Heart right ventricle (tissue), 16 donors: ENCODE data around the gene MID1. TPM values are rescaled to one million over a fixed set of nuclear protein-coding genes. Genes with fewer than 3 reads are reported as not detected.

Experiments
- ATAC-seq, 8 donors: fragments of 200-7000 bp; cut with Tn5 transposase; one replicate each; pipeline ENCODE4 v1.9.1; 2020; ENCODE audit warnings: mild to moderate bottlenecking in 8 of 8, moderate library complexity in 8 of 8, moderate number of reproducible peaks in 1 of 8
- DNase-seq, 2 donors: peaks; one replicate each; pipeline ENCODE4 v3.0.0-alpha.2; 2020
- H3K27ac ChIP-seq, 10 donors: fragments of 200-600 bp; sonication (generic) in 2 of 10; one replicate each; pipeline versions ENCODE4 v1.5.0 to v1.8.0; 2020 to 2022; ENCODE audit warnings: mild to moderate bottlenecking in 3 of 10
- H3K27me3 ChIP-seq, 7 donors: fragments of 200-600 bp; one replicate each; pipeline ENCODE4 v1.8.0; 2021 to 2022; ENCODE audit warnings: mild to moderate bottlenecking in 2 of 7
- H3K36me3 ChIP-seq, 9 donors: fragments of 200-600 bp; sonication (generic) in 1 of 9; one replicate each; pipeline versions ENCODE4 v1.5.0 to v1.8.0; 2020 to 2022; ENCODE audit warnings: mild to moderate bottlenecking in 2 of 9
- H3K4me1 ChIP-seq, 9 donors: fragments of 200-600 bp; sonication (generic) in 1 of 9; one replicate each; pipeline versions ENCODE4 v1.5.0 to v1.8.0; 2020 to 2022; ENCODE audit warnings: mild to moderate bottlenecking in 4 of 9
- H3K4me3 ChIP-seq, 10 donors: fragments of 200-600 bp; sonication (generic) in 2 of 10; one replicate each; pipeline versions ENCODE4 v1.5.0 to v1.8.0; 2020 to 2022; ENCODE audit warnings: mild to moderate bottlenecking in 7 of 10, moderate library complexity in 2 of 10
- H3K9me3 ChIP-seq, 11 donors: fragments of 200-600 bp in 10 of 11; sonication (generic) in 2 of 11; one replicate each; pipeline versions ENCODE4 v1.5.0 to v1.8.0; 2013 to 2022; ENCODE audit warnings: mild to moderate bottlenecking in 2 of 11, control low read depth in 1 of 11, moderate library complexity in 1 of 11
- CTCF ChIP-seq, 9 donors: fragments of 200-600 bp; sonication (generic) in 2 of 9; IDR thresholded peaks; one replicate each; pipeline versions ENCODE4 v1.5.0 to v1.8.0; 2021 to 2022; ENCODE audit warnings: antibody characterized with exemption in 9 of 9, mild to moderate bottlenecking in 5 of 9, moderate library complexity in 1 of 9
- WGBS, 2 donors: extraction: QIAGEN DNeasy Blood & Tissue Kit; methylation state at CpG; one replicate each; pipeline ENCODE4 v1.1.7; 2013; ENCODE audit warnings: inconsistent platforms in 1 of 2; 5-methylcytosine and 5-hydroxymethylcytosine counted together
- intact Hi-C, 10 donors: fragments of 100-400 bp; cut with DNase I; formaldehyde crosslinking; loops; one replicate each; pipeline versions ENCODE4 v1.11.1 to v1.14.2; 2022
- polyA plus RNA-seq, 2 donors: library from polyadenylated mRNA; stranded (reverse); fragments of 200-250 nt; gene quantifications; one replicate each; pipeline ENCODE4 v1.2.3, GENCODE V29; 2013
- total RNA-seq, 10 donors: library from RNA; stranded (reverse); fragmentation: NEBNext Ultra II Directional in 3 of 10; extraction: Animal tissue kit (Norgen Biotek cat#: 25700) in 3 of 10; gene quantifications; one replicate each; pipeline versions ENCODE4 v1.2.1 to v1.2.4, GENCODE V29; 2021 to 2023
- donor health status: Arrhythmogenic right ventricular cardiomyopathy.
- donor health status: ischemic (EF 13 %, LVEDD 7.1; RV severe dilation, severe dysfunction).
- donor health status: healthy with polysubstance abuse.
- donor health status: DM: no; HTN: yes; CAD: no.
- donor health status: DM: no; HTN: no; CAD: no.
- donor health status: ischemic (EF 25% LVEDD 6.9; RV normal size, moderate dysfunction).
- donor health status: ischemic (EF 25% LVEDD 5.7; RV mildly dilated, moderate dysfunction).
- donor health status: healthy.
- donor health status: DM: yes; HTN: yes; CAD: no.
- donor health status: Ischemic cardiomyopathy.
- donor health status: ischemic (EF 35%, LVEDD 5.7; RV mildly dilated, moderate dysfunction).
- donor health status: nonischemic (EF 11% LVEDD 7.7; RV severe dilation, severe dysfunction).
- donor health status: DM: yes; HTN: yes; CAD: no.
- donor health status: PGD.
- donor health status: ischemic (EF 29% LVEDD 5.4; RV normal size, mild dysfunction).
- donor health status: nonischemic (EF 23%, LVEDD 6.1; RV moderate dilation, normal function).

The MID1 gene
- total and polyA plus RNA-seq, 12 donors: 1.4 to 22.6 (median 7.2) TPM

GRCh38 chrX:10507876-10508275 is 112.5 kb downstream of the MID1 start:
- Histone ChIP-seq H3K4me1 (peaks cover 0 to 15% (median 0%) of the 10 kb centered on the region in 9 donors), H3K36me3 (no peaks in the 10 kb centered on the region), H3K27me3 (no peaks in the 10 kb centered on the region), H3K9me3 (no peaks in the 10 kb centered on the region), H3K4me3 (no peak overlapping the region), H3K27ac (peak overlapping the region in 2 of 10 donors; percentile 9 to 31)
- intact Hi-C loops: no loop called here
- DNase-seq (no peak), ATAC-seq (no peak)
- 87 to 97% methylated on average over 2 of the region's 2 CpGs for WGBS, 2 donors
- TF ChIP-seq CTCF (IDR thresholded peaks at IDR 0.05): no peak

- 40 to 51% methylated on average over 3 of the region's 3 CpGs for WGBS, 2 donors
- intact Hi-C loops: no loop called here
- peaks cover 0 to 22% (median 0%) of the 10 kb centered on the region in 9 donors for H3K4me1 ChIP-seq
- peak in 1 of 8 donors; percentile 28 for ATAC-seq
- peak overlapping the region in 2 of 10 donors; percentile 9 to 31 for H3K27ac ChIP-seq
- no peak for TF ChIP-seq CTCF (IDR thresholded peaks at IDR 0.05)
- no peak for DNase-seq
- no peaks in the 10 kb centered on the region for H3K9me3 ChIP-seq
- H3K36me3 ChIP-seq: no peaks in the 10 kb centered on the region
- no peaks in the 10 kb centered on the region for H3K27me3 ChIP-seq
- H3K4me3 ChIP-seq: no peak overlapping the region
Measured at GRCh38 chrX:10507181-10507580, 113.2 kb downstream of the MID1 start.

- H3K27me3 ChIP-seq: no peaks in the 10 kb centered on the region
- intact Hi-C loops: no loop called here
- DNase-seq (no peak), ATAC-seq (no peak)
- TF ChIP-seq CTCF (IDR thresholded peaks at IDR 0.05): no peak
- WGBS, 2 donors: 93 to 95% methylated on average over 4 of the region's 4 CpGs
- no peak overlapping the region for H3K4me3 ChIP-seq
- peaks cover 0 to 26% (median 0%) of the 10 kb centered on the region in 9 donors for H3K4me1 ChIP-seq
- no peaks in the 10 kb centered on the region for H3K9me3 ChIP-seq
- H3K36me3 ChIP-seq: no peaks in the 10 kb centered on the region
- H3K27ac ChIP-seq: no peak overlapping the region
Measured at GRCh38 chrX:10506781-10507180, 113.6 kb downstream of the MID1 start.

GRCh38 chrX:10505726-10506125 is 114.7 kb downstream of the MID1 start:
- Histone ChIP-seq H3K9me3 (no peaks in the 10 kb centered on the region), H3K27me3 (no peaks in the 10 kb centered on the region), H3K4me3 (no peak overlapping the region), H3K27ac (no peak overlapping the region), H3K4me1 (peaks cover 0 to 26% (median 0%) of the 10 kb centered on the region in 9 donors), H3K36me3 (no peaks in the 10 kb centered on the region)
- 89 to 92% methylated on average over 4 of the region's 4 CpGs for WGBS, 2 donors
- intact Hi-C loops: no loop called here
- TF ChIP-seq CTCF (IDR thresholded peaks at IDR 0.05): no peak
- DNase-seq (no peak), ATAC-seq (no peak)
